RWPE2 (cell line): ENCODE data around the gene GRID2.

ENCODE experiments used
- ATAC-seq: fragments of 200-7000 bp; cut with Tn5 transposase; 3 replicates; pipeline ENCODE4 v1.9.1; 2021; ENCODE audit warnings: low read depth
- DNase-seq: peaks from one replicate; pipeline ENCODE4 v3.0.0-alpha.2; 2020; ENCODE audit warnings: low spot score
- H3K27ac ChIP-seq: fragments of 450-650 bp; 2 replicates; pipeline ENCODE4 v1.5.1; 2017; ENCODE audit warnings: mild to moderate bottlenecking; ENCODE audit not compliant: poor library complexity, severe bottlenecking
- H3K27me3 ChIP-seq: fragments of 250-450 bp; sonication (Bioruptor Pico); 2 replicates; pipeline ENCODE4 v1.5.1; 2021; ENCODE audit warnings: mild to moderate bottlenecking, moderate library complexity; ENCODE audit not compliant: insufficient read depth, poor library complexity, severe bottlenecking
- H3K36me3 ChIP-seq: fragments of 250-450 bp; sonication (Bioruptor Pico); 2 replicates; pipeline ENCODE4 v1.5.1; 2020; ENCODE audit warnings: low read depth, mild to moderate bottlenecking, moderate library complexity
- H3K4me1 ChIP-seq: fragments of 250-450 bp; sonication (Bioruptor Pico); 2 replicates; pipeline ENCODE4 v1.5.1; 2021; ENCODE audit warnings: mild to moderate bottlenecking, moderate library complexity; ENCODE audit not compliant: insufficient read depth, poor library complexity, severe bottlenecking
- H3K4me3 ChIP-seq: fragments of 250-450 bp; sonication (Bioruptor Pico); 2 replicates; pipeline ENCODE4 v1.5.1; 2021; ENCODE audit warnings: mild to moderate bottlenecking, moderate library complexity; ENCODE audit not compliant: severe bottlenecking
- H3K9me3 ChIP-seq: fragments of 250-450 bp; sonication (Bioruptor Pico); 2 replicates; pipeline ENCODE4 v1.5.1; 2021; ENCODE audit warnings: mild to moderate bottlenecking, moderate library complexity; ENCODE audit not compliant: severe bottlenecking
- CTCF ChIP-seq: fragments of 450-650 bp; IDR thresholded peaks from one replicate; pipeline ENCODE4 v1.5.1; 2017; ENCODE audit warnings: mild to moderate bottlenecking, moderate library complexity; ENCODE audit not compliant: poor library complexity, severe bottlenecking

Gene GRID2

GRCh38 chr4:92303621-92304027 is at the start of gene GRID2:
Gene GRID2 (plus strand): TSS chr4:92303966.
- ATAC-seq = peak; percentile 61
- no peaks in the 10 kb centered on the region for H3K36me3 ChIP-seq
- H3K9me3 ChIP-seq = no peaks in the 10 kb centered on the region
- peaks cover 91% of the 10 kb centered on the region for H3K27me3 ChIP-seq
- DNase-seq = peak; percentile 43
- peak within 1 kb of the TSS; percentile 4 for H3K4me3 ChIP-seq
- no peak within 1 kb of the TSS for H3K27ac ChIP-seq
- H3K4me1 ChIP-seq = no peaks in the 10 kb centered on the region
- no peak for TF ChIP-seq CTCF

GRCh38 chr4:92253986-92254671 is 49.6 kb upstream of the GRID2 start:
- Histone ChIP-seq H3K9me3 (no peaks in the 10 kb centered on the region), H3K27me3 (no peaks in the 10 kb centered on the region), H3K36me3 (no peaks in the 10 kb centered on the region), H3K27ac (no peak overlapping the region), H3K4me3 (no peak overlapping the region), H3K4me1 (no peaks in the 10 kb centered on the region)
- no peak for TF ChIP-seq CTCF
- ATAC-seq = no peak
- DNase-seq = no peak

GRCh38 chr4:92254767-92255442 is 48.9 kb upstream of the GRID2 start:
- Histone ChIP-seq H3K4me1 (no peaks in the 10 kb centered on the region), H3K4me3 (no peak overlapping the region), H3K27me3 (no peaks in the 10 kb centered on the region), H3K36me3 (no peaks in the 10 kb centered on the region), H3K9me3 (no peaks in the 10 kb centered on the region), H3K27ac (no peak overlapping the region)
- ATAC-seq (no peak), DNase-seq (no peak)
- TF ChIP-seq CTCF = no peak

GRCh38 chr4:92255920-92256244 is 47.9 kb upstream of the GRID2 start:
- Histone ChIP-seq H3K36me3 (no peaks in the 10 kb centered on the region), H3K27ac (no peak overlapping the region), H3K4me1 (no peaks in the 10 kb centered on the region), H3K4me3 (no peak overlapping the region), H3K27me3 (no peaks in the 10 kb centered on the region), H3K9me3 (no peaks in the 10 kb centered on the region)
- no peak for TF ChIP-seq CTCF
- no peak for DNase-seq
- ATAC-seq = no peak
